H9 (cell line): ENCODE data around the gene TFPI. TPM values are rescaled to one million over a fixed set of nuclear protein-coding genes. Genes with fewer than 3 reads are reported as not detected.

ENCODE experiments used
- DNase-seq: peaks from one replicate; pipeline ENCODE4 v3.0.0-alpha.2; 2017
- H2AFZ ChIP-seq: one replicate; pipeline ENCODE4 v1.6.1; 2013; ENCODE audit warnings: mild to moderate bottlenecking, low read length, control low read depth, moderate library complexity
- H2AK5ac ChIP-seq: 2 replicates; pipeline ENCODE4 v1.6.1; 2013; ENCODE audit warnings: low read length, control low read depth, mixed read lengths; ENCODE audit not compliant: insufficient read length
- H2BK120ac ChIP-seq: one replicate; pipeline ENCODE4 v1.6.1; 2013; ENCODE audit warnings: low read depth, mild to moderate bottlenecking, low read length, control low read depth, inconsistent platforms; ENCODE audit not compliant: poor library complexity, severe bottlenecking
- H2BK12ac ChIP-seq: 2 replicates; pipeline ENCODE4 v1.6.1; 2013; ENCODE audit warnings: low read length, control low read depth, mixed read lengths, low read depth; ENCODE audit not compliant: insufficient read length
- H2BK15ac ChIP-seq: 2 replicates; pipeline ENCODE4 v1.6.1; 2013; ENCODE audit warnings: low read depth, low read length, control low read depth
- H2BK20ac ChIP-seq: one replicate; pipeline ENCODE4 v1.6.1; 2013; ENCODE audit warnings: low read depth, mild to moderate bottlenecking, low read length, control low read depth, inconsistent platforms; ENCODE audit not compliant: poor library complexity, severe bottlenecking
- H2BK5ac ChIP-seq: 2 replicates; pipeline ENCODE4 v1.6.1; 2013; ENCODE audit warnings: low read length, control low read depth, mixed read lengths; ENCODE audit not compliant: insufficient read length
- H3K14ac ChIP-seq: 2 replicates; pipeline ENCODE4 v1.6.1; 2013; ENCODE audit warnings: low read length, control low read depth; ENCODE audit not compliant: insufficient read depth
- H3K18ac ChIP-seq: 2 replicates; pipeline ENCODE4 v1.6.1; 2013; ENCODE audit warnings: low read depth, mild to moderate bottlenecking, mixed read lengths, low read length, control low read depth; ENCODE audit not compliant: insufficient read length
- H3K23ac ChIP-seq: 2 replicates; pipeline ENCODE4 v1.6.1; 2013; ENCODE audit warnings: low read length, control low read depth, mixed read lengths, low read depth; ENCODE audit not compliant: insufficient read length
- H3K23me2 ChIP-seq: 2 replicates; pipeline ENCODE4 v1.6.1; 2013; ENCODE audit warnings: low read depth, mild to moderate bottlenecking, mixed read lengths, low read length, control low read depth; ENCODE audit not compliant: insufficient read length, poor library complexity, severe bottlenecking
- H3K27ac ChIP-seq: 2 replicates; pipeline ENCODE4 v1.5.1; 2013; ENCODE audit warnings: low read length, control low read depth, mixed read lengths, low read depth; ENCODE audit not compliant: insufficient read length
- H3K27me3 ChIP-seq: 2 replicates; pipeline ENCODE4 v1.6.1; 2013; ENCODE audit warnings: low read length, control low read depth, inconsistent platforms; ENCODE audit not compliant: insufficient read depth
- H3K4ac ChIP-seq: 2 replicates; pipeline ENCODE4 v1.6.1; 2013; ENCODE audit warnings: low read depth, mild to moderate bottlenecking, control low read depth, inconsistent platforms, low read length, moderate library complexity
- H3K4me1 ChIP-seq: 2 replicates; pipeline ENCODE4 v1.6.1; 2013; ENCODE audit warnings: low read length, control low read depth, inconsistent platforms; ENCODE audit not compliant: insufficient read depth
- H3K4me2 ChIP-seq: 2 replicates; pipeline ENCODE4 v1.6.1; 2013; ENCODE audit warnings: low read length, control low read depth, mixed read lengths; ENCODE audit not compliant: insufficient read length, insufficient read depth
- H3K56ac ChIP-seq: 2 replicates; pipeline ENCODE4 v1.6.1; 2013; ENCODE audit warnings: low read depth, mild to moderate bottlenecking, mixed read lengths, low read length, control low read depth; ENCODE audit not compliant: insufficient read length
- H3K79me1 ChIP-seq: 2 replicates; pipeline ENCODE4 v1.6.1; 2013; ENCODE audit warnings: low read depth, mild to moderate bottlenecking, moderate library complexity, low read length, control low read depth, inconsistent platforms; ENCODE audit not compliant: insufficient read depth, poor library complexity, severe bottlenecking
- H3K79me2 ChIP-seq: 2 replicates; pipeline ENCODE4 v1.6.1; 2013; ENCODE audit warnings: low read length, control low read depth, inconsistent platforms; ENCODE audit not compliant: insufficient read depth
- H3K9ac ChIP-seq: 2 replicates; pipeline ENCODE4 v1.6.1; 2013; ENCODE audit warnings: low read length, control low read depth, mixed read lengths; ENCODE audit not compliant: insufficient read length; ENCODE audit errors: extremely low read depth
- H3K9me3 ChIP-seq: one replicate; pipeline ENCODE4 v1.6.1; 2013; ENCODE audit warnings: low read depth, low read length, inconsistent platforms; ENCODE audit not compliant: control insufficient read depth
- H3T11ph ChIP-seq: one replicate; pipeline ENCODE4 v1.6.1; 2013; ENCODE audit warnings: mild to moderate bottlenecking, low read length, control low read depth, inconsistent platforms
- H4K20me1 ChIP-seq: one replicate; pipeline ENCODE4 v1.6.1; 2013; ENCODE audit not compliant: control insufficient read depth, insufficient read length, insufficient read depth
- H4K5ac ChIP-seq: 2 replicates; pipeline ENCODE4 v1.6.1; 2013; ENCODE audit warnings: low read depth, mild to moderate bottlenecking, mixed read lengths, low read length, control low read depth; ENCODE audit not compliant: insufficient read length
- H4K8ac ChIP-seq: replicated peaks from 2 replicates; pipeline ENCODE4 v1.6.1; 2013; ENCODE audit warnings: low read length, control low read depth, mixed read lengths, low read depth; ENCODE audit not compliant: insufficient read length
- H4K91ac ChIP-seq: 2 replicates; pipeline ENCODE4 v1.6.1; 2013; ENCODE audit warnings: low read depth, mild to moderate bottlenecking, moderate library complexity, mixed read lengths, low read length, control low read depth; ENCODE audit not compliant: insufficient read length
- H3K27ac Mint-ChIP-seq, 3 experiments: 2 replicates in 2 of 3; 3 replicates in 1 of 3; pipeline ENCODE4 v1.8.0; 2020 to 2021; ENCODE audit warnings: mixed read lengths in 3 of 3, mild to moderate bottlenecking in 1 of 3, moderate library complexity in 1 of 3
- H3K27me3 Mint-ChIP-seq: 2 replicates; pipeline ENCODE4 v1.8.0; 2021; ENCODE audit warnings: low read depth, mild to moderate bottlenecking, moderate library complexity, mixed read lengths
- H3K36me3 Mint-ChIP-seq, 3 experiments: 2 replicates in 2 of 3; 3 replicates in 1 of 3; pipeline ENCODE4 v1.8.0; 2020 to 2021; ENCODE audit warnings: low read depth in 3 of 3, mixed read lengths in 3 of 3; ENCODE audit not compliant: insufficient read depth in 1 of 3
- H3K4me1 Mint-ChIP-seq, 2 experiments: 2 replicates each; pipeline ENCODE4 v1.8.0; 2020; ENCODE audit warnings: mixed read lengths in 2 of 2
- H3K4me3 Mint-ChIP-seq, 2 experiments: 2 replicates in 1 of 2; 3 replicates in 1 of 2; pipeline ENCODE4 v1.8.0; 2020 to 2021; ENCODE audit warnings: mild to moderate bottlenecking in 2 of 2, mixed read lengths in 2 of 2, moderate library complexity in 1 of 2
- H3K9me3 Mint-ChIP-seq, 2 experiments: 2 replicates in 1 of 2; 3 replicates in 1 of 2; pipeline ENCODE4 v1.8.0; 2020; ENCODE audit warnings: mild to moderate bottlenecking in 2 of 2, mixed read lengths in 2 of 2, moderate library complexity in 1 of 2
- CTCF ChIP-seq: fragments of 200-600 bp; sonication (generic); conservative IDR thresholded peaks from 3 replicates; pipeline ENCODE4 v1.8.0; 2021; ENCODE audit warnings: antibody characterized with exemption, mild to moderate bottlenecking
- WGBS: extraction: QIAGEN DNeasy Blood & Tissue Kit; methylation state at CpG from one replicate; pipeline ENCODE4 v1.1.7; 2013; ENCODE audit warnings: missing lambda C conversion rate, low lambda C conversion rate, mixed read lengths; ENCODE audit not compliant: insufficient read length; ENCODE audit errors: extremely low coverage; 5-methylcytosine and 5-hydroxymethylcytosine counted together
- total RNA-seq: library from RNA; stranded (reverse); gene quantifications from 2 replicates; pipeline ENCODE4 v1.2.1, GENCODE V29; 2021

Gene TFPI
- total RNA-seq, 1 experiment from 2014 or later, result 5.8 TPM

- H2AFZ ChIP-seq, result no peak overlapping the region
- H3K4me1 Mint-ChIP-seq, result peaks cover 17 to 25% of the 10 kb centered on the region in 2 experiments
- no peak overlapping the region for H3K18ac ChIP-seq
- H3K4me2 ChIP-seq, result no peak overlapping the region
- H2BK15ac ChIP-seq, result no peak overlapping the region
- H4K91ac ChIP-seq, result no peak overlapping the region
- no peak for TF ChIP-seq CTCF
- H3K56ac ChIP-seq, result no peak overlapping the region
- no peak overlapping the region for H3K4me3 Mint-ChIP-seq
- H2BK5ac ChIP-seq, result no peak overlapping the region
- WGBS, result no CpG with 5 or more reads among the region's 1 CpG
- H4K20me1 ChIP-seq, result no peaks in the 10 kb centered on the region
- no peaks in the 10 kb centered on the region; the same call in 1 of the 2 replicates for H3K27me3 ChIP-seq
- DNase-seq, result no peak
- H3K27me3 Mint-ChIP-seq, result no peaks in the 10 kb centered on the region
- H3K27ac Mint-ChIP-seq, result no peak overlapping the region
- no peak overlapping the region for H3T11ph ChIP-seq
- no peaks in the 10 kb centered on the region for H3K79me2 ChIP-seq
- H2AK5ac ChIP-seq, result no peak overlapping the region
- no peak overlapping the region for H3K4ac ChIP-seq
- H2BK20ac ChIP-seq, result no peak overlapping the region
- no peaks in the 10 kb centered on the region for H3K79me1 ChIP-seq
- H2BK120ac ChIP-seq, result no peak overlapping the region
- H4K5ac ChIP-seq, result no peak overlapping the region
- H3K9me3 ChIP-seq, result peaks cover 6% of the 10 kb centered on the region
- H4K8ac ChIP-seq, result no peak overlapping the region
- H3K9me3 Mint-ChIP-seq, result peaks cover 0 to 9% of the 10 kb centered on the region in 2 experiments; a peak in 2 of 5 replicates
- H3K9ac ChIP-seq, result no peak overlapping the region
- H3K4me1 ChIP-seq, result no peaks in the 10 kb centered on the region
- H3K36me3 Mint-ChIP-seq, result peaks cover 5 to 17% (median 8%) of the 10 kb centered on the region in 3 experiments; a peak in 5 of 7 replicates
- no peak overlapping the region for H3K27ac ChIP-seq
- no peaks in the 10 kb centered on the region for H3K23me2 ChIP-seq
- H3K23ac ChIP-seq, result no peak overlapping the region
- no peak overlapping the region for H3K14ac ChIP-seq
- no peak overlapping the region for H2BK12ac ChIP-seq
Measured at GRCh38 chr2:187550857-187551256, 3.4 kb downstream of the TFPI start.
